ENCODE measurements around the gene SYCP2. TPM values are rescaled to one million over a fixed set of nuclear protein-coding genes. Genes with fewer than 3 reads are reported as not detected.

The SYCP2 gene
- polyA plus RNA-seq, 1 of the 3 experiments (the other 2 are of a cell fraction), result 0.76 TPM

DNA sequence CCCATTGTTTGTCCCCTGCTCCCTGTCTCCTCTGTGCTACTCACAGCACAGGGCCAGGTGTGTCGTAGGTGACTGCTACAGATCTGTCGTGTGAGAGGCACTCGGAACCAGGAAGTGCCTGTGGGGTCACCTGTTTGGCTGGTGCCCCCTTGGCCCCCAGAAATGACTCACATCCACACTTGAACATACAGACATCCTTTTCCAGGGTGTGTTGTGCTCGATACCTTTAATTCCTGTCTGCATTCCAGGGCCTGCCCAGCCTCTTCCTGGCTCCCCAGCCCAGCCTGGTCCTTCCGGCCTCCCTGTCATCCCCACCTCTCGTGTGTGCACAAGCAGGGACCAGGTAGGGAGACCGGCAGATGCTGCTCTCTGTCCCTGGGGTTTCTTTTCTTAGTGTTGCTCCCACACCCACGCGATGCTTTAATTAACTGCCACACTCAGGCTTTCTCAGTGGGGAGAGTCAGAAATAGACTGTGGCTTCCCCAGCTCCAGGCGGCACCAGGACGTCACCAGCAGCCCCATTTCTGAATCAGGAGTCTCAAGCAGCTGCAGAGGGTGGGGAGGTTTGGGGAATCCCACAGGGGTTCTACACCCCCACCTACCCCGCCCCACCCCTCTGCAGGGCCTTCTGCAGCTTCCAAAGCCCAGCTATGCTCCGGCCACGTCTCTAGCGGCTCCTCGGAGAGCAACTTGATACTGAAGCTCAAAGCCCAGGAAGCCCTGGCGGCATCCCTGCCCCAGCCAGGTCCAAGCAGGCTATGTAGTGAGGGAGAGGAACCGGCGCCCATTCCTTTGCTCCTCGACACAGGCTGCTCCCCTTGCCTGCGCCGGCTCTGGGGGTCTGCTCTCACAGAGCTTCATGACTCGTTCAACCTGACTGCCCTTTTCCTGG, 102.2 kb downstream of the SYCP2 start:
- no peaks in the 10 kb centered on the region for H3K9me3 ChIP-seq
- DNase-seq, result peak; percentile 10
- no peaks in the 10 kb centered on the region for H3K36me3 ChIP-seq (replicated peaks in 1 of 2; ENCODE audit: control insufficient read depth in 1 of 2, insufficient read depth in 2 of 2, low read length in 1 of 2)
- peaks cover 0 to 28% of the 10 kb centered on the region in 2 experiments; a peak in 1 of 4 replicates for H3K4me1 ChIP-seq (ENCODE audit: control insufficient read depth in 1 of 2, insufficient read depth in 2 of 2, low read depth in 1 of 2, low read length in 1 of 2)
- no peak overlapping the region for H2AFZ ChIP-seq (ENCODE audit: low read depth)
- H3K4me3 ChIP-seq (ENCODE audit: low read depth in 2 of 2, low read length in 1 of 2), result no peak overlapping the region
- H3K27ac ChIP-seq (ENCODE audit: low read depth in 2 of 2, low read length in 1 of 2), result no peak overlapping the region
- no peaks in the 10 kb centered on the region for H3K27me3 ChIP-seq (ENCODE audit: insufficient read depth)
- TF ChIP-seq TEAD4 (IDR thresholded peaks at IDR 0.05; ENCODE audit: borderline replicate concordance, insufficient read depth) (no peak), RAD21 (IDR thresholded peaks at IDR 0.05; ENCODE audit: low read length) (no peak), EZH2phosphoT487 (IDR thresholded peaks at IDR 0.05; ENCODE audit: borderline replicate concordance, low read depth) (no peak), RCOR1 (IDR thresholded peaks at IDR 0.05; ENCODE audit: low read length) (no peak), ELF1 (IDR thresholded peaks at IDR 0.05) (no peak), GABPA (IDR thresholded peaks at IDR 0.05; ENCODE audit: low read depth) (no peak), FOXJ3 (CRISPR knock-in tag; IDR thresholded peaks at IDR 0.05) (no peak), TCF12 (IDR thresholded peaks at IDR 0.05) (no peak), MXI1 (IDR thresholded peaks at IDR 0.05; ENCODE audit: low read depth, low read length) (no peak), MEF2A (IDR thresholded peaks at IDR 0.05; ENCODE audit: borderline replicate concordance, low read depth) (no peak), NRF1 (IDR thresholded peaks at IDR 0.05; ENCODE audit: low read depth, low read length) (no peak)
- TF ChIP-seq, protein P1, sequence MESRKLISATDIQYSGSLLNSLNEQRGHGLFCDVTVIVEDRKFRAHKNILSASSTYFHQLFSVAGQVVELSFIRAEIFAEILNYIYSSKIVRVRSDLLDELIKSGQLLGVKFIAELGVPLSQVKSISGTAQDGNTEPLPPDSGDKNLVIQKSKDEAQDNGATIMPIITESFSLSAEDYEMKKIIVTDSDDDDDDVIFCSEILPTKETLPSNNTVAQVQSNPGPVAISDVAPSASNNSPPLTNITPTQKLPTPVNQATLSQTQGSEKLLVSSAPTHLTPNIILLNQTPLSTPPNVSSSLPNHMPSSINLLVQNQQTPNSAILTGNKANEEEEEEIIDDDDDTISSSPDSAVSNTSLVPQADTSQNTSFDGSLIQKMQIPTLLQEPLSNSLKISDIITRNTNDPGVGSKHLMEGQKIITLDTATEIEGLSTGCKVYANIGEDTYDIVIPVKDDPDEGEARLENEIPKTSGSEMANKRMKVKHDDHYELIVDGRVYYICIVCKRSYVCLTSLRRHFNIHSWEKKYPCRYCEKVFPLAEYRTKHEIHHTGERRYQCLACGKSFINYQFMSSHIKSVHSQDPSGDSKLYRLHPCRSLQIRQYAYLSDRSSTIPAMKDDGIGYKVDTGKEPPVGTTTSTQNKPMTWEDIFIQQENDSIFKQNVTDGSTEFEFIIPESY (IDR thresholded peaks at IDR 0.05; ENCODE audit: borderline replicate concordance, low read depth), result no peak
- TF ChIP-seq, protein P2, sequence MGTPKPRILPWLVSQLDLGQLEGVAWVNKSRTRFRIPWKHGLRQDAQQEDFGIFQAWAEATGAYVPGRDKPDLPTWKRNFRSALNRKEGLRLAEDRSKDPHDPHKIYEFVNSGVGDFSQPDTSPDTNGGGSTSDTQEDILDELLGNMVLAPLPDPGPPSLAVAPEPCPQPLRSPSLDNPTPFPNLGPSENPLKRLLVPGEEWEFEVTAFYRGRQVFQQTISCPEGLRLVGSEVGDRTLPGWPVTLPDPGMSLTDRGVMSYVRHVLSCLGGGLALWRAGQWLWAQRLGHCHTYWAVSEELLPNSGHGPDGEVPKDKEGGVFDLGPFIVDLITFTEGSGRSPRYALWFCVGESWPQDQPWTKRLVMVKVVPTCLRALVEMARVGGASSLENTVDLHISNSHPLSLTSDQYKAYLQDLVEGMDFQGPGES (IDR thresholded peaks at IDR 0.05; ENCODE audit: low read depth, low read length), result no peak
- TF ChIP-seq, protein P3, sequence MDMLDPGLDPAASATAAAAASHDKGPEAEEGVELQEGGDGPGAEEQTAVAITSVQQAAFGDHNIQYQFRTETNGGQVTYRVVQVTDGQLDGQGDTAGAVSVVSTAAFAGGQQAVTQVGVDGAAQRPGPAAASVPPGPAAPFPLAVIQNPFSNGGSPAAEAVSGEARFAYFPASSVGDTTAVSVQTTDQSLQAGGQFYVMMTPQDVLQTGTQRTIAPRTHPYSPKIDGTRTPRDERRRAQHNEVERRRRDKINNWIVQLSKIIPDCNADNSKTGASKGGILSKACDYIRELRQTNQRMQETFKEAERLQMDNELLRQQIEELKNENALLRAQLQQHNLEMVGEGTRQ (IDR thresholded peaks at IDR 0.05; ENCODE audit: borderline replicate concordance, low read depth, low read length), result no peak
- 61% methylated on average over 21 of the region's 23 CpGs for WGBS (ENCODE audit: low lambda C conversion rate)
- no peaks in the 10 kb centered on the region for H4K20me1 ChIP-seq (ENCODE audit: insufficient read depth)
- no peaks in the 10 kb centered on the region for H3K79me2 ChIP-seq (ENCODE audit: insufficient read depth)
- H3K9me2 ChIP-seq, result no peaks in the 10 kb centered on the region
- CTCF ChIA-PET, result interaction anchor here (0.9 to 2.9 kb wide), 3 partner anchors 19 to 48 kb away, joined by 5 to 13 read pairs (median 6); no protein-coding TSS in a partner anchor
- no peak overlapping the region for H3K4me2 ChIP-seq
- POLR2A ChIA-PET, result no interaction called here
- no peak overlapping the region for H3K9ac ChIP-seq
- peaks cover 8% of the 10 kb centered on the region for H3F3A ChIP-seq (replicated peaks; ENCODE audit: insufficient read depth)
